ENCODE measurements around the gene PAOX.

DNA sequence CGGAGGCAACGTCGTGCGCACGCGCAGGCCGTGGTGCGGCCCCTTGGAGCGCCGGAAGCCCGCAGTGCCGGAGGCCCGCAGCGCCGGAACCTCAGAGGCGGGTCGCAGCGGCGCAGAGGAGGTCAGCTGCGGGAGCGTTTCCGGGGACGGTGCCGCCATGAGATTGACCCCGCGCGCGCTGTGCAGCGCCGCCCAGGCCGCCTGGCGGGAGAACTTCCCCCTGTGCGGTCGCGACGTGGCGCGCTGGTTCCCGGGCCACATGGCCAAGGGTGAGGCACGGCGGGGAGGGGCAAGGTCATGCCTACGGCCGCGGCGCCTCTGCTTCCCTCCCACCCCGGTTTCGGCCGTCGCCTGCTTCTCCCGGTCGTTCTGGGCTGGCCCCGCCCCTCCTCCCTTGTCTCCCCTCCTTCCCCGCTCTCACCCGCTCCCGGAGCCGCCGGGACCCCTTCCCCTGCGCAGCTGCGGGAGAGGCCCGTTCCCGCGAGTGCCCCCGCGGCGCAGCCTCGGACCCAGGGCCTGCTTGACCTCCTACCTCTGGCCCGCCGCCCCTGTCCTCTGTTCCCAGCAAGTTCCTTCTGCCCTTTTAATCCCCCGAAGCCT lies 15.1 kb downstream of the PAOX start, which contains the start of gene MTG1:
- TF ChIP-seq EZH2 (IDR thresholded peaks at IDR 0.05): no peak
- TF ChIP-seq, protein P1, sequence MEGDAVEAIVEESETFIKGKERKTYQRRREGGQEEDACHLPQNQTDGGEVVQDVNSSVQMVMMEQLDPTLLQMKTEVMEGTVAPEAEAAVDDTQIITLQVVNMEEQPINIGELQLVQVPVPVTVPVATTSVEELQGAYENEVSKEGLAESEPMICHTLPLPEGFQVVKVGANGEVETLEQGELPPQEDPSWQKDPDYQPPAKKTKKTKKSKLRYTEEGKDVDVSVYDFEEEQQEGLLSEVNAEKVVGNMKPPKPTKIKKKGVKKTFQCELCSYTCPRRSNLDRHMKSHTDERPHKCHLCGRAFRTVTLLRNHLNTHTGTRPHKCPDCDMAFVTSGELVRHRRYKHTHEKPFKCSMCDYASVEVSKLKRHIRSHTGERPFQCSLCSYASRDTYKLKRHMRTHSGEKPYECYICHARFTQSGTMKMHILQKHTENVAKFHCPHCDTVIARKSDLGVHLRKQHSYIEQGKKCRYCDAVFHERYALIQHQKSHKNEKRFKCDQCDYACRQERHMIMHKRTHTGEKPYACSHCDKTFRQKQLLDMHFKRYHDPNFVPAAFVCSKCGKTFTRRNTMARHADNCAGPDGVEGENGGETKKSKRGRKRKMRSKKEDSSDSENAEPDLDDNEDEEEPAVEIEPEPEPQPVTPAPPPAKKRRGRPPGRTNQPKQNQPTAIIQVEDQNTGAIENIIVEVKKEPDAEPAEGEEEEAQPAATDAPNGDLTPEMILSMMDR (IDR thresholded peaks at IDR 0.05): peak; percentile 24
- no peak for TF ChIP-seq EZH2phosphoT487 (IDR thresholded peaks at IDR 0.05)
